Osteocyte (in vitro differentiated cells): Measurements from ENCODE around the gene CALHM4. TPM values are rescaled to one million over a fixed set of nuclear protein-coding genes. Genes with fewer than 3 reads are reported as not detected.

Experiments
- DNase-seq: peaks from one replicate; pipeline ENCODE4 v3.0.0; 2021; ENCODE audit warnings: mixed read lengths; ENCODE audit not compliant: unreplicated experiment; ENCODE audit errors: extremely low spot score
- H3K27ac Mint-ChIP-seq: one replicate; pipeline ENCODE4 v1.8.0; 2021; ENCODE audit warnings: mild to moderate bottlenecking, mixed read lengths; ENCODE audit not compliant: unreplicated experiment
- H3K27me3 Mint-ChIP-seq: one replicate; pipeline ENCODE4 v1.8.0; 2021; ENCODE audit warnings: mixed read lengths; ENCODE audit not compliant: unreplicated experiment
- H3K36me3 Mint-ChIP-seq: one replicate; pipeline ENCODE4 v1.8.0; 2021; ENCODE audit warnings: mixed read lengths; ENCODE audit not compliant: unreplicated experiment
- H3K4me1 Mint-ChIP-seq: one replicate; pipeline ENCODE4 v1.8.0; 2021; ENCODE audit warnings: mixed read lengths; ENCODE audit not compliant: unreplicated experiment
- H3K4me3 Mint-ChIP-seq: one replicate; pipeline ENCODE4 v1.8.0; 2021; ENCODE audit warnings: mild to moderate bottlenecking, moderate library complexity, mixed read lengths; ENCODE audit not compliant: unreplicated experiment
- H3K9me3 Mint-ChIP-seq: one replicate; pipeline ENCODE4 v1.8.0; 2021; ENCODE audit warnings: mixed read lengths; ENCODE audit not compliant: unreplicated experiment
- total RNA-seq: library from RNA; stranded (reverse); gene quantifications from 2 replicates; pipeline ENCODE4 v1.2.1, GENCODE V29; 2021
- TF ChIP-seq, protein P1 (sequence below): fragments of 200-600 bp; sonication (generic); IDR thresholded peaks from 2 replicates; pipeline ENCODE4 v1.5.0; 2021; ENCODE audit warnings: antibody characterized with exemption, mild to moderate bottlenecking, moderate library complexity

Gene CALHM4
- total RNA-seq, 1 donor from 2014 or later, result not detected

DNA sequence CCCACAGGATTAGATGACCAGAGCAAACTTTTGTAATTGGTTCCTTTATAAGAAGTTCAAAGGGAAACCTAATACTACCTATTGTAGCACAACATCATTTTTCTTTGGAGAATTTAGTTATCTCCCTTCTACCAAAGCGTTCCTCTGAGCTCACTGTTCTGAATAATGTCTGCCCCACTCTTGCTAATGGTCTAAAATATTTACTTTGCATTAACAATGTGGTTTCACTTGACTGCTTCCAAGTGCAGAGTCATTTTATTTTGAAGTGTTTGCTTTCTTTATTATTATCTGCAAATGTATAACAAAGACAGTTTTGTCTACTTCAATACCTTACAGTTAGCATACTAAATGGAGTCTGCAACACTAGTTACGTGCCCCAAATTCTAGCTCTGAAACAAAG lies 23.1 kb upstream of the CALHM4 start:
- no peak for DNase-seq
- TF ChIP-seq, protein P1, sequence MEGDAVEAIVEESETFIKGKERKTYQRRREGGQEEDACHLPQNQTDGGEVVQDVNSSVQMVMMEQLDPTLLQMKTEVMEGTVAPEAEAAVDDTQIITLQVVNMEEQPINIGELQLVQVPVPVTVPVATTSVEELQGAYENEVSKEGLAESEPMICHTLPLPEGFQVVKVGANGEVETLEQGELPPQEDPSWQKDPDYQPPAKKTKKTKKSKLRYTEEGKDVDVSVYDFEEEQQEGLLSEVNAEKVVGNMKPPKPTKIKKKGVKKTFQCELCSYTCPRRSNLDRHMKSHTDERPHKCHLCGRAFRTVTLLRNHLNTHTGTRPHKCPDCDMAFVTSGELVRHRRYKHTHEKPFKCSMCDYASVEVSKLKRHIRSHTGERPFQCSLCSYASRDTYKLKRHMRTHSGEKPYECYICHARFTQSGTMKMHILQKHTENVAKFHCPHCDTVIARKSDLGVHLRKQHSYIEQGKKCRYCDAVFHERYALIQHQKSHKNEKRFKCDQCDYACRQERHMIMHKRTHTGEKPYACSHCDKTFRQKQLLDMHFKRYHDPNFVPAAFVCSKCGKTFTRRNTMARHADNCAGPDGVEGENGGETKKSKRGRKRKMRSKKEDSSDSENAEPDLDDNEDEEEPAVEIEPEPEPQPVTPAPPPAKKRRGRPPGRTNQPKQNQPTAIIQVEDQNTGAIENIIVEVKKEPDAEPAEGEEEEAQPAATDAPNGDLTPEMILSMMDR, result no peak
- H3K4me3 Mint-ChIP-seq, result no peak overlapping the region
- H3K27me3 Mint-ChIP-seq, result peaks cover 9% of the 10 kb centered on the region
- H3K4me1 Mint-ChIP-seq, result peaks cover 16% of the 10 kb centered on the region
- H3K27ac Mint-ChIP-seq, result no peak overlapping the region
- no peaks in the 10 kb centered on the region for H3K36me3 Mint-ChIP-seq
- no peaks in the 10 kb centered on the region for H3K9me3 Mint-ChIP-seq

DNA sequence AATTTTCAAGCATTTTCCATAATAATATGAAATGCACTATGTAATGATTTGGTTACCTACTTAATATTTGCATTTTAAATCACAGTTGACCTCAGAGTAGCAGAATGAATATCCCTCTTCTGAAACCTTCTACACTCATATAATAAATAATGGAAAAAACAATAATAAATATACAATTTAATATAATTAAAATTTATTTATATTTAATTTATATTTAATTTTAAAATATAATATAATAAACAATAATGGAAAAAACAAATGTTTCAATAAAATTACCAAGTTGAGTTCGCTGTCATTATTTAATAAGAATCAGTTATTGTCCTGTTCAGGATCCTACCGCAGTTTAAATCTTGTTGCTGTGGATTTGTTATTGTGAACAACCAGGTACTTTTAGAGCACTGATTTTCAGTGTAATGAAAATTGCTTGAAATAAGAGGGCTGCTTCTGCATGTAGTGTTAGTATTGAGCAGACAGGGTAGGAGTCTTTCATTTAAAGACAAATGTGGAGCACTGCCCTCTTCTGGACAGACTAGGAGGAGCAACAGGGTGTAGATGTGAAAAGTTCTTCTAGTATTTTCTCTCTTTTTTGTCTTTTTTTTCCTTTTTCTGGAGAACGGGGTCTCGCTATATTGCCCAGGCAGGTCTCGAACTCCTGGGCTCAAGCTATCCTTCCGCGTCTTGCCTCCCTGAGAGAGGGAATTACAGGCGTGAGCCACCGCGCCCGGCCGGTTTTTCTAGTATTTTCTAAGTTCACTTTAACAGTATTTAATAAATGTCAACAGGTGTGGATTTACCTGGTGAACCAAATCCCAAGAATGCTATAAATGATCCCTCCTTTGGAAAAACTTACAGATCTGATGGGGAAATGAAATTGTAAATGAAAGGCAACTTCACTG lies 21.6 kb upstream of the CALHM4 start:
- no peak overlapping the region for H3K4me3 Mint-ChIP-seq
- H3K27ac Mint-ChIP-seq, result no peak overlapping the region
- H3K4me1 Mint-ChIP-seq, result peaks cover 16% of the 10 kb centered on the region
- no peak for DNase-seq
- no peaks in the 10 kb centered on the region for H3K9me3 Mint-ChIP-seq
- H3K36me3 Mint-ChIP-seq, result no peaks in the 10 kb centered on the region
- TF ChIP-seq, protein P1, result peak; percentile 84
- peaks cover 9% of the 10 kb centered on the region for H3K27me3 Mint-ChIP-seq

DNA sequence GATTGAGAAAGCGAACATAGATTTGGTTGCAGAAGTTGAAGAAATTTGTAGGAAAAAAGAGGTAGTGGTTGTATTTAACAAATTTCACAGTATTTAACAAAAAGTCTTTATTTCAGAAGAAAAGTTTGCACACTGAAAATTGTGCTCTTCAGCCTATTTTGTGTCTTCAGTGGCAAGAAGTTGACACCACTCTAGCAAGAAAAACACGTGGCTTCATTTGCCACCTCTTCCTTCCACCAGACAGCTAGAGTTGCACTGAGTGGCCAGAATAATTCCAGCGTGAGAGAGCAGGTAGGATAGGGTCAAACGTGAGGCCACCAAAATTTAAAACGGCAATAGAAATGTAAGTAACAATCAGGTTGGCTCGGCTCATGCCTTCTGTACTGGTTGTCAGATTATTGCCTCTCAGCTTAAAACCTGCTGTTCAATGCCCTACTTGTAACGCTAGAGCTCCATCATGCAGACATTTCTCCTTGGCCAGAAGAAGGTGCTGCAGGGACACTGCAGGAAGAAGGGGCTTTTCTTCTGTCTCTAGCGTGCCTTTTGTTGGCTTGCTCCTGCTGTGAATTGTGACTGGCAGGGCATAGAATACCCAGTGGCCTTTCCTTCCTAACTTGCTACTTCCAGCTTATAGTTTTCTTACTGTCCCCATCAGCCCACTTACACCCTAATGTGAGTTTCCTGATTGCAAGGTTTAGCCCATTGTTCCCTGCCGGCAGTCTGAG lies 20.2 kb upstream of the CALHM4 start:
- TF ChIP-seq, protein P1, result no peak
- Mint-ChIP-seq H3K27ac (no peak overlapping the region), H3K4me1 (peaks cover 13% of the 10 kb centered on the region)

DNA sequence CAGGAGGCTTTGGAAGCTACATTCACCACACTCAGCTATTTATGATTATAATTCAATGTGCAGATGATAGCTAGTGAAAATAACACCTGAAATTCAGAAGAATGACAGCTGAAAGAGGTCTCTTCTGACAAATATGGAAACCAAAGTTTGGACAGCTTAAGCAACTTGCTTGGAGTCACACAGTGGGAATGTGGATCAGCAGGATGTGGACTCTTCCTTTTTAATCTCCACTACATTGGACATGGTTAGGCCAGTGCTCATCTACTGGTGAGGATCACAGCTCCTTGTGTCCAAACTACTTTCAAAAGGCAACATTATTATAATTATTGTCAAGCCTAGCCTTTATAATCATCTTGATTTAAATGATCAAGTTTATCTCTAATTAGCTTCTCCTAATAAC lies 18.4 kb upstream of the CALHM4 start:
- Mint-ChIP-seq H3K27me3 (peaks cover 19% of the 10 kb centered on the region), H3K36me3 (no peaks in the 10 kb centered on the region), H3K4me3 (no peak overlapping the region), H3K4me1 (peaks cover 6% of the 10 kb centered on the region), H3K27ac (no peak overlapping the region), H3K9me3 (no peaks in the 10 kb centered on the region)
- TF ChIP-seq, protein P1, result no peak
- DNase-seq, result no peak

More for the DNA sequence above, 20.2 kb upstream of the CALHM4 start:
- H3K4me3 Mint-ChIP-seq, result no peak overlapping the region
- H3K27me3 Mint-ChIP-seq, result peaks cover 10% of the 10 kb centered on the region
- no peaks in the 10 kb centered on the region for H3K9me3 Mint-ChIP-seq
- H3K36me3 Mint-ChIP-seq, result no peaks in the 10 kb centered on the region
- no peak for DNase-seq

DNA sequence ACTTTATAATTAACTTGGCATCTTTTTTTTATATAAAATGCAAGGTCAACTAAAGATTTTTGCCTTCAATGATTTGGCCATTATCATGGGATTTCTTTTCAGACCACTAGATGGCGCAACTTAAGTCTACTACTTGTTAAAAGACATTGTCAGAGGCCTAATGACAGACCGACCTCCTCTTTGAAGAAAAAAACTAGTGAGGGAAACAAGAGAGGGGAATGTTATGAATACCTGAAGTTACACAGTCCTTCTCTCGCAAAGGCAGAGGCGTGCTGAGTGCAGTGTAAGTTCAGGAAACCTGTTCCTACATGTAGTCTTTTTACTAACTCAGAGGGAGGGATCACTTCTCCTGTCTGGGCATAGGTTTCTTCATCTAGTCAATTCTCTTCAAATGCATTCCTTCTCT lies 17.3 kb upstream of the CALHM4 start:
- no peak for DNase-seq
- TF ChIP-seq, protein P1, result peak; percentile 76
- H3K27ac Mint-ChIP-seq, result no peak overlapping the region
- no peak overlapping the region for H3K4me3 Mint-ChIP-seq
- H3K27me3 Mint-ChIP-seq, result peaks cover 30% of the 10 kb centered on the region
- no peaks in the 10 kb centered on the region for H3K4me1 Mint-ChIP-seq
- no peaks in the 10 kb centered on the region for H3K9me3 Mint-ChIP-seq
- H3K36me3 Mint-ChIP-seq, result no peaks in the 10 kb centered on the region
